H1 (cell line): ENCODE results near the gene IKZF1. TPM values are rescaled to one million over a fixed set of nuclear protein-coding genes. Genes with fewer than 3 reads are reported as not detected.

Experiments
- CTCF ChIA-PET: fragments of 300-600 bp; sonication (Branson Sonifier 250); formaldehyde crosslinking; loops from one replicate; lab custom pipeline; 2021; ENCODE audit not compliant: partially characterized antibody; lab: Charles Lee
- POLR2A ChIA-PET: fragments of 300-600 bp; sonication (Branson Sonifier 250); formaldehyde crosslinking; loops from one replicate; lab custom pipeline; 2021; ENCODE audit warnings: inconsistent platforms; ENCODE audit not compliant: partially characterized antibody; lab: Charles Lee
- DNase-seq, 2 experiments: peaks; one replicate each; pipeline versions ENCODE4 v3.0.0 to v3.0.0-alpha.2; 2010 to 2022; ENCODE audit warnings: low spot score in 2 of 2, low read depth in 1 of 2, mixed read lengths in 1 of 2
- FAIRE-seq: peaks from 2 replicates; lab custom pipeline; 2011; peaks lifted over from hg19 to GRCh38; lab: Jason Lieb, UNC
- H2AFZ ChIP-seq: 2 replicates; pipeline ENCODE4 v1.8.1; 2012; ENCODE audit warnings: low read length, inconsistent platforms
- H2AK5ac ChIP-seq: 2 replicates; pipeline ENCODE4 v1.6.1; 2013; ENCODE audit warnings: low read depth, low read length
- H2BK120ac ChIP-seq: replicated peaks from 2 replicates; pipeline ENCODE3; 2013; ENCODE audit warnings: low read depth, low read length, inconsistent platforms
- H2BK12ac ChIP-seq: 2 replicates; pipeline ENCODE4 v1.6.1; 2013; ENCODE audit warnings: low read depth, low read length
- H2BK15ac ChIP-seq: 2 replicates; pipeline ENCODE4 v1.6.1; 2013; ENCODE audit warnings: low read length
- H2BK20ac ChIP-seq: 2 replicates; pipeline ENCODE4 v1.6.1; 2013; ENCODE audit warnings: low read length
- H2BK5ac ChIP-seq: 2 replicates; pipeline ENCODE4 v1.6.1; 2013; ENCODE audit warnings: low read depth, low read length
- H3K14ac ChIP-seq: 2 replicates; pipeline ENCODE4 v1.6.1; 2013; ENCODE audit warnings: inconsistent platforms; ENCODE audit not compliant: insufficient read length
- H3K18ac ChIP-seq: 2 replicates; pipeline ENCODE4 v1.6.1; 2013; ENCODE audit warnings: low read length; ENCODE audit errors: extremely low read depth
- H3K23ac ChIP-seq: 2 replicates; pipeline ENCODE4 v1.6.1; 2013; ENCODE audit warnings: inconsistent platforms; ENCODE audit not compliant: insufficient read length
- H3K23me2 ChIP-seq: 2 replicates; pipeline ENCODE4 v1.6.1; 2013; ENCODE audit warnings: low read depth, low read length
- H3K27ac ChIP-seq: 2 replicates; pipeline ENCODE4 v1.6.1; 2011; ENCODE audit warnings: low read depth, low read length, inconsistent platforms
- H3K27me3 ChIP-seq, 4 experiments: replicated peaks in 1 of 4; 1 replicate in 1 of 4; 2 replicates in 3 of 4; pipeline versions ENCODE4 v1.6.1 to v1.8.1; 2011 to 2013; ENCODE audit warnings: low read length in 3 of 4, mild to moderate bottlenecking in 3 of 4, inconsistent platforms in 2 of 4, mixed read lengths in 2 of 4, moderate library complexity in 1 of 4; ENCODE audit not compliant: control insufficient read depth in 3 of 4, insufficient read depth in 3 of 4; ENCODE audit errors: extremely low read depth in 1 of 4
- H3K36me3 ChIP-seq, 4 experiments: 2 replicates each; pipeline versions ENCODE4 v1.6.1 to v1.8.1; 2011 to 2013; ENCODE audit warnings: mild to moderate bottlenecking in 4 of 4, low read length in 3 of 4, moderate library complexity in 2 of 4, control low read depth in 1 of 4, inconsistent platforms in 1 of 4; ENCODE audit not compliant: insufficient read depth in 4 of 4, control insufficient read depth in 2 of 4
- H3K4ac ChIP-seq: replicated peaks from 2 replicates; pipeline ENCODE3; 2013; ENCODE audit warnings: low read length, low read depth, mixed read lengths, inconsistent platforms; ENCODE audit not compliant: insufficient read length
- H3K4me1 ChIP-seq, 4 experiments: replicated peaks in 1 of 4; 1 replicate in 1 of 4; 2 replicates in 3 of 4; pipeline versions ENCODE4 v1.6.1 to v1.8.1; 2011 to 2013; ENCODE audit warnings: low read length in 3 of 4, inconsistent platforms in 2 of 4, mixed read lengths in 1 of 4; ENCODE audit not compliant: insufficient read depth in 4 of 4, control insufficient read depth in 3 of 4
- H3K4me2 ChIP-seq, 2 experiments: 2 replicates each; pipeline versions ENCODE4 v1.6.1 to v1.8.1; 2011 to 2013; ENCODE audit warnings: low read depth in 2 of 2, low read length in 2 of 2, control low read depth in 1 of 2, inconsistent platforms in 1 of 2, mild to moderate bottlenecking in 1 of 2; ENCODE audit not compliant: insufficient read depth in 1 of 2
- H3K4me3 ChIP-seq, 4 experiments: fragments of 200-600, 300-600 bp in 1 of 4; sonication (generic), shearing (Covaris generic), sonication (Bioruptor Twin) in 1 of 4; 2 replicates each; pipeline versions ENCODE4 v1.5.1 to v1.8.1; 2011 to 2016; ENCODE audit warnings: low read length in 4 of 4, low read depth in 3 of 4, control low read depth in 2 of 4, inconsistent platforms in 2 of 4, mild to moderate bottlenecking in 2 of 4, mixed read lengths in 1 of 4, moderate library complexity in 1 of 4; ENCODE audit not compliant: insufficient read depth in 2 of 4; ENCODE audit errors: extremely low read depth in 1 of 4
- H3K56ac ChIP-seq: replicated peaks from 2 replicates; pipeline ENCODE3; 2013; ENCODE audit warnings: low read depth, mild to moderate bottlenecking, mixed read lengths, low read length, inconsistent platforms; ENCODE audit not compliant: insufficient read length
- H3K79me1 ChIP-seq: 2 replicates; pipeline ENCODE4 v1.6.1; 2013; ENCODE audit warnings: low read depth, low read length, control low read depth
- H3K79me2 ChIP-seq, 2 experiments: 2 replicates each; pipeline versions ENCODE4 v1.6.1 to v1.8.1; 2012 to 2013; ENCODE audit warnings: low read length in 2 of 2, mild to moderate bottlenecking in 2 of 2, inconsistent platforms in 1 of 2; ENCODE audit not compliant: insufficient read depth in 2 of 2, control insufficient read depth in 1 of 2
- H3K9ac ChIP-seq, 4 experiments: replicated peaks in 1 of 4; 1 replicate in 1 of 4; 2 replicates in 3 of 4; pipeline versions ENCODE4 v1.6.1 to v1.8.1; 2011 to 2013; ENCODE audit warnings: low read depth in 3 of 4, low read length in 3 of 4, control low read depth in 2 of 4, mild to moderate bottlenecking in 2 of 4, moderate library complexity in 2 of 4, inconsistent platforms in 1 of 4; ENCODE audit errors: extremely low read depth in 1 of 4
- H3K9me3 ChIP-seq, 2 experiments: 2 replicates each; pipeline versions ENCODE4 v1.6.1 to v1.8.1; 2012 to 2013; ENCODE audit warnings: mild to moderate bottlenecking in 2 of 2, moderate library complexity in 2 of 2, control low read depth in 1 of 2, inconsistent platforms in 1 of 2, low read depth in 1 of 2, low read length in 1 of 2, mixed read lengths in 1 of 2; ENCODE audit not compliant: insufficient read depth in 2 of 2
- H4K20me1 ChIP-seq, 2 experiments: replicated peaks in 1 of 2; 2 replicates each; pipeline versions ENCODE3 to v1.8.1; 2011 to 2013; ENCODE audit warnings: inconsistent platforms in 2 of 2, low read length in 2 of 2, mild to moderate bottlenecking in 1 of 2; ENCODE audit not compliant: insufficient read depth in 2 of 2, control insufficient read depth in 1 of 2
- H4K5ac ChIP-seq: 2 replicates; pipeline ENCODE4 v1.6.1; 2013; ENCODE audit warnings: low read length, low read depth, mixed read lengths, inconsistent platforms; ENCODE audit not compliant: insufficient read length
- H4K8ac ChIP-seq: 2 replicates; pipeline ENCODE4 v1.8.0; 2013; ENCODE audit warnings: mild to moderate bottlenecking, moderate library complexity, low read length, inconsistent platforms; ENCODE audit not compliant: insufficient read depth; ENCODE audit errors: extremely low read depth
- H4K91ac ChIP-seq: replicated peaks from 2 replicates; pipeline ENCODE3; 2013; ENCODE audit warnings: low read length, mixed read lengths, inconsistent platforms; ENCODE audit not compliant: insufficient read length
- BRCA1 ChIP-seq: IDR thresholded peaks from 2 replicates; pipeline ENCODE4 v1.6.1; 2012; ENCODE audit warnings: low read depth, low read length, improper control_type of control experiment
- EZH2 ChIP-seq: fragments of 200-600 bp; sonication (generic); IDR thresholded peaks from 2 replicates; pipeline ENCODE4 v1.7.1; 2012; ENCODE audit warnings: low read depth, mild to moderate bottlenecking, moderate library complexity, low read length, inconsistent platforms; ENCODE audit not compliant: severe bottlenecking
- RFX5 ChIP-seq: IDR thresholded peaks from 2 replicates; pipeline ENCODE4 v1.6.1; 2011; ENCODE audit warnings: low read depth, low read length, improper control_type of control experiment, borderline replicate concordance
- TCF12 ChIP-seq: IDR thresholded peaks from 2 replicates; pipeline ENCODE4 v1.6.1; 2011; ENCODE audit warnings: low read depth, mild to moderate bottlenecking, low read length
- whole genome bisulfite sequencing, 2 experiments: shearing (Covaris generic) in 1 of 2; methylation state at CpG; one replicate each; pipeline versions ENCODE4 v1.1.6 to v1.1.7; 2013 to 2015; ENCODE audit warnings: low lambda C conversion rate in 2 of 2, mixed read lengths in 2 of 2, inconsistent platforms in 1 of 2, low coverage in 1 of 2, missing lambda C conversion rate in 1 of 2; ENCODE audit not compliant: insufficient replicate concordance in 2 of 2, insufficient coverage in 1 of 2, insufficient read length in 1 of 2; ENCODE audit errors: extremely low coverage in 1 of 2, missing lambda C conversion rate in 1 of 2; 5-methylcytosine and 5-hydroxymethylcytosine counted together
- polyA plus RNA-seq, 7 experiments: library from polyadenylated mRNA; depleted of rRNA in 3 of 7; stranded (reverse) in 5 of 7; unstranded in 2 of 7; fragments of >200 nt in 5 of 7; fragments of 200-250 nt in 2 of 7; gene quantifications; 1 replicate in 5 of 7; 2 replicates in 1 of 7; 4 replicates in 1 of 7; pipeline versions ENCODE4 v1.2.1 to v1.2.3, GENCODE V29; 2011 to 2013; ENCODE audit warnings: missing spikeins in 2 of 7, mixed read lengths in 2 of 7
- total RNA-seq: library from RNA; stranded (reverse); fragmentation: NEBNext Ultra II Directional; extraction: Animal tissue kit (Norgen Biotek cat#: 25700); gene quantifications from 2 replicates; pipeline ENCODE4 v1.2.1, GENCODE V29; 2021

Gene IKZF1
- total and polyA plus RNA-seq, 2 of the 8 experiments (the other 6 are each of a cell fraction or from before 2014, with no cell fraction given), result 0.74 to 1.5 TPM

DNA sequence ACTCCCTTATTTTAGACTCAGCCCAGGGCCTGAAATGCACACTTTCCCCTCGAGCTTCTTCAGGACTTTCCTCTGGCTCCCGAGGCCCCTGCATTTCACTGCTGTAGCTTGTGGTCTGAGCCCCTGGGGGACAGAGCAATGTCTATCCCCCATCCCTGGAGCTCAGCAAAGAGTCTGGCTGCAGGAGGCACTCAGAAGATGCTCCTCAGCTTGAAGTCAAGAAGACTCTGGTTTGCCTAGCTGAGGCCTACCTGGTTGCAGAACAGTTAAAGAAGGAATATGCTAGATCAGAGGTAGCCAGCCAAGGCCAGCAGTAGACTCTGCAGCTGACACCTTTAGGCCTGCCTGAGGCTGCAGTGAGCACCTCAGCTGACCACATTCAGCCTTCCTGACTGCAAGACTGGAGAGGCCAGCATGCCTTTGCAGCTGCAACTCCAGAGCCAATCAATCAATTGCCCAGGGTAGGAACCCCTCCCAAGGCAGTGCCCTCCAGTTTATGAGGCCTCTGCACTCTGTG, 36.9 kb upstream of the IKZF1 start:
- Histone ChIP-seq H3K18ac (no peak overlapping the region), H4K8ac (no peak overlapping the region)
- DNase-seq, result no peak

More for the DNA sequence above, 36.9 kb upstream of the IKZF1 start:
- no peak for TF ChIP-seq BRCA1
- no peak for TF ChIP-seq TCF12
- no peak for TF ChIP-seq EZH2
- TF ChIP-seq RFX5, result no peak
- Histone ChIP-seq H4K20me1 (no peaks in the 10 kb centered on the region), H3K56ac (no peak overlapping the region), H3K4ac (no peak overlapping the region), H3K9ac (no peak overlapping the region), H3K79me1 (no peaks in the 10 kb centered on the region), H4K5ac (no peak overlapping the region), H3K23me2 (peaks cover 2% of the 10 kb centered on the region; the same call in 1 of the 2 replicates), H2BK15ac (no peak overlapping the region), H2BK12ac (no peak overlapping the region), H3K4me2 (no peak overlapping the region), H2BK20ac (no peak overlapping the region), H3K9me3 (no peaks in the 10 kb centered on the region), H3K4me3 (no peak overlapping the region), H2AFZ (no peak overlapping the region), H2BK120ac (no peak overlapping the region), H3K27me3 (no peaks in the 10 kb centered on the region), H3K4me1 (peaks cover 0 to 5% (median 0%) of the 10 kb centered on the region in 4 experiments; a peak in 2 of 7 replicates), H3K36me3 (no peaks in the 10 kb centered on the region), H2AK5ac (no peak overlapping the region), H3K27ac (no peak overlapping the region), H3K23ac (no peak overlapping the region), H2BK5ac (no peak overlapping the region), H3K79me2 (no peaks in the 10 kb centered on the region), H3K14ac (no peak overlapping the region), H4K91ac (no peak overlapping the region)
- POLR2A ChIA-PET, result no interaction called here
- CTCF ChIA-PET, result interaction anchor here (0.8 to 1.0 kb wide), 2 partner anchors 14 to 38 kb away, joined by 3 to 4 read pairs; no protein-coding TSS in a partner anchor
- FAIRE-seq, result no peak
- 94% methylated on average over 2 of the region's 2 CpGs; no CpG with 5 or more reads in 1 of the 2 experiments for WGBS, 2 experiments
